ENCODE data around the gene DNAJC7.
A peak's percentile ranks its signal among the peaks of the same experiment; 100 is the strongest.

DNA sequence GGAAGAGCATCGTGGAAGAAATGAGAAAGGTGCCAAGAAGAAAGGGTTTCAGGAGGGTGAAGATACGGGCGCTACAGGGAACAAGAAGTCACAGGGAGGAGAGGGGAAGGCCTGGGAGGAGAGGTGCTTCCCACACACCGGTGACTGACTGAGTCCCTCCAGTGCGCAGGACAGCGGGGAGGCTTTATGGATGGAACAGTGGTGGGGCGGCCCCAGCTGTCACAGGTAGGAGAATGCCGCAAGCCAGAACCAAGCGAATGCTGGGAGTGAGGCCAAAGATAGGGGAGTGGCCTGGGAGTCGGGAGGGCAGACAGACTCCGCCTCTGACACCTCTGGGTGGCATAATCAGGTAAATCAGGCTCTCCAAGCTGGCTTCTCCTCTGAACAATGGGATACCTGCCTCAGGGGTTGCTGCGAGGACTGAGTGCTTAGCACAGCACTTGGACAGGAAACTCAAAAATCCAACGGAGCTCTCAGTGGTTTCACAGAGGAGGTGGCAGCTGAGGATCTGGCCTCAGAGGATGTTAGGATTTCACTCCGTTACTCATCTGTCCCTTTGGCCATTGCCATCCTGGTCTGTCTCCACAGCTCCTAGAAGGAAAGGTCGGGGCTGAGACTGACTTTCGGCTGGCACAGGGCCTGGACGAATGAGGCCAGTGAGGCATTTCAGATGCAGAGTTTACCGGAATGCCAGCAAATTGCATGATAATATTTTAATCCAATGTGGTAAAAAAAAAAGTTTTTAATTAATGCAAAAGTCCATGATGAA is 51.4 kb downstream of the DNAJC7 start:
- TF ChIP-seq, protein P1, sequence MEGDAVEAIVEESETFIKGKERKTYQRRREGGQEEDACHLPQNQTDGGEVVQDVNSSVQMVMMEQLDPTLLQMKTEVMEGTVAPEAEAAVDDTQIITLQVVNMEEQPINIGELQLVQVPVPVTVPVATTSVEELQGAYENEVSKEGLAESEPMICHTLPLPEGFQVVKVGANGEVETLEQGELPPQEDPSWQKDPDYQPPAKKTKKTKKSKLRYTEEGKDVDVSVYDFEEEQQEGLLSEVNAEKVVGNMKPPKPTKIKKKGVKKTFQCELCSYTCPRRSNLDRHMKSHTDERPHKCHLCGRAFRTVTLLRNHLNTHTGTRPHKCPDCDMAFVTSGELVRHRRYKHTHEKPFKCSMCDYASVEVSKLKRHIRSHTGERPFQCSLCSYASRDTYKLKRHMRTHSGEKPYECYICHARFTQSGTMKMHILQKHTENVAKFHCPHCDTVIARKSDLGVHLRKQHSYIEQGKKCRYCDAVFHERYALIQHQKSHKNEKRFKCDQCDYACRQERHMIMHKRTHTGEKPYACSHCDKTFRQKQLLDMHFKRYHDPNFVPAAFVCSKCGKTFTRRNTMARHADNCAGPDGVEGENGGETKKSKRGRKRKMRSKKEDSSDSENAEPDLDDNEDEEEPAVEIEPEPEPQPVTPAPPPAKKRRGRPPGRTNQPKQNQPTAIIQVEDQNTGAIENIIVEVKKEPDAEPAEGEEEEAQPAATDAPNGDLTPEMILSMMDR (IDR thresholded peaks at IDR 0.05), result no peak
- no peak for TF ChIP-seq POLR2A (IDR thresholded peaks at IDR 0.05)
- no peak for TF ChIP-seq EP300 (IDR thresholded peaks at IDR 0.05)
- peak in 2 of 3 donors; percentile 4 to 58 for TF ChIP-seq POLR2AphosphoS5 (IDR thresholded peaks at IDR 0.05)

Data from stomach (tissue), 4 donors.